ENCODE results near the gene LZTR1. TPM values are rescaled to one million over a fixed set of nuclear protein-coding genes. Genes with fewer than 3 reads are reported as not detected.
A peak's percentile ranks its signal among the peaks of the same experiment; 100 is the strongest.

The LZTR1 gene
- total RNA-seq, 1 donor from 2014 or later: 21.9 TPM

DNA sequence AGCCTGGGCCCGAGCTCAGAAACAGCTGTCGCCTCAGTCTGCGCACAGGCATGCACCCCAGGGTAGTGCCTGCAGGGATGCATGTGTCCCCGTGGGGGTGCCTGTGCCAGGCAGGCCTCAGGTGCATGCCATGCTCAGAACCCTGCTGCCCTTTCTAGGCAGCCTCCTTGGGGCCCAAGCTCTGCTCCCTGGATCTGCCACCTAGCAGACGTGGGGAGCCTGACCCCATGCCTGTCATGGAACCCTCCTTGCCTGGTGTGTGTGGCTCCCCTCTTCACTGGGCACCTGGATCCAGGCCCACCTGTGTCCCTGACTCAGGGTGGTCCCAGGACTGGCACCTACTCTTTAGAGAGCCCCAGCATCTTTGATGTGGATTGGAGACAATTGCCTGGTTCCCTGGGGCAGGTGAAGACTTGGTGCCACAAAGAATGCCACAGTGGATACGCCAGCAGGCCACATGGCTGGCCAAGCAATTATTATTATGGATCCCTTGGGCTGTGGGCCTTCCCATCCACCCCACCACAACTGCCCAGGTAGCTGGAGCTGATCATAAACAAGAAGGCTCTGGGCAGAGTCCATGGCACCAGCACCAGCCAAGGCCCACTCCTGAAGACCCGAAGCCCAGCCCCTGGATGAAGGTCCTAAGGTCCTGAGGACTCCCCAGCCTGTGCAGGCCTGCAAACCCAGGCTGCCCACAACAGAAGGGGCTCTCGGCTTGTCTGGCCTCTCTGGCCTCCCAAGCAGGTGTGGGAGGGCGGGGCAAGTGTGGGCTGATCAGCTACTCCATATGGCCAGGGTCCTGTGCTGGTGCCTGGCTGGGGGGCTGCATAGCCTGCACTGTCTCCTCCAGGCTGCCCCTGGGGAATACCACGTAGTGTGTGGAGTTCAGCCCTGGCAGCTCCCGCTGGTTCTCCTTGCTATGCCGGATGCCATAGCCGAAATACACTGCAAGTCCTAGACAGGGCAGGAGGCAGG, 46.5 kb downstream of the LZTR1 start:
- Mint-ChIP-seq H3K27ac (peak overlapping the region; percentile 89), H3K27me3 (ENCODE audit: insufficient read depth, low read depth) (peaks cover 21% of the 10 kb centered on the region), H3K4me1 (peaks cover 28% of the 10 kb centered on the region), H3K4me3 (no peak overlapping the region), H3K36me3 (no peaks in the 10 kb centered on the region), H3K9me3 (no peaks in the 10 kb centered on the region)
- no peaks in the 10 kb centered on the region for H3K79me2 ChIP-seq (ENCODE audit: low read depth)
- no peak for DNase-seq (ENCODE audit: low spot score)
- H3K9me3 ChIP-seq (ENCODE audit: low read depth): no peaks in the 10 kb centered on the region
- peaks cover 7% of the 10 kb centered on the region for H3F3A ChIP-seq (ENCODE audit: low read depth)
- H3K4me3 ChIP-seq: no peak overlapping the region
- no peaks in the 10 kb centered on the region for H4K20me1 ChIP-seq (ENCODE audit: low read depth)
- H3K36me3 ChIP-seq: no peaks in the 10 kb centered on the region
- TF ChIP-seq EZH2 (IDR thresholded peaks at IDR 0.05): no peak
- TF ChIP-seq CTCF (IDR thresholded peaks at IDR 0.05): no peak
- no peak for TF ChIP-seq EZH2phosphoT487 (IDR thresholded peaks at IDR 0.05)
- H3K27ac ChIP-seq: no peak overlapping the region
- H3K4me2 ChIP-seq: no peak overlapping the region
- H2AFZ ChIP-seq (replicated peaks): no peak overlapping the region
- H3K4me1 ChIP-seq: no peaks in the 10 kb centered on the region
- H3K9ac ChIP-seq: no peak overlapping the region
- H3K27me3 ChIP-seq: peaks cover 35% of the 10 kb centered on the region

DNA sequence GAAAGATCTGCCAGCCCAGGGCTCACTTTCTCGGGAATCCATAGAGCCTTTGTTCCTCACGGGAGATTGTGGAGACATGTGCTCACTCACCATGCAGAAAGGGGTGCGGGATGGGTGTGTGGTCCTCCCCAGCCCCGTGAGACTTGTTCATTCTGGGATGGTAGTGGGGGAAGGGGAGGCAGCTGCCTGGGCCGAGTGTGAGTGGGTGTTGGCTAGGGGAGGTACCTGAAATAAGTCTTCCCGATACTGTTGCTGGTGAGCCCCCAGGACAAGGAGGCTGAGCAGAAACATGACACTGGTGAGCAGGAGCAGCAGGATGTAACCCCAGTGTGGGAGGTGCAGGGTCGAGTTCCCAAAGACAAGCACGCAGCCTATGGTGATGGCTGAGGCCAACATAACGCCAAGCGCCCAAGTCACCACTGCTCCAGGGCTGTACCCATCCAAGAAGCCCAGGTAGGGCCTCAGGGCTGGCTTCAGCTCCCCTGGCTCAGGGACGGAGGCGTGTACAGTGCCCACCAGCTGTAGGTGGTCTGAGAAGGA, 47.5 kb downstream of the LZTR1 start:
- Mint-ChIP-seq H3K9me3 (no peaks in the 10 kb centered on the region), H3K4me3 (peak overlapping the region; percentile 28), H3K27ac (peak overlapping the region; percentile 89), H3K4me1 (peaks cover 28% of the 10 kb centered on the region), H3K36me3 (no peaks in the 10 kb centered on the region), H3K27me3 (ENCODE audit: insufficient read depth, low read depth) (peaks cover 21% of the 10 kb centered on the region)
- Histone ChIP-seq H3F3A (ENCODE audit: low read depth) (peaks cover 7% of the 10 kb centered on the region), H3K4me3 (no peak overlapping the region), H3K27ac (no peak overlapping the region), H2AFZ (replicated peaks) (no peak overlapping the region), H3K36me3 (no peaks in the 10 kb centered on the region), H4K20me1 (ENCODE audit: low read depth) (no peaks in the 10 kb centered on the region), H3K4me1 (no peaks in the 10 kb centered on the region), H3K9ac (no peak overlapping the region), H3K79me2 (ENCODE audit: low read depth) (no peaks in the 10 kb centered on the region), H3K27me3 (peaks cover 44% of the 10 kb centered on the region), H3K9me3 (ENCODE audit: low read depth) (no peaks in the 10 kb centered on the region), H3K4me2 (no peak overlapping the region)
- no peak for DNase-seq (ENCODE audit: low spot score)
- TF ChIP-seq CTCF (IDR thresholded peaks at IDR 0.05): no peak
- no peak for TF ChIP-seq EZH2phosphoT487 (IDR thresholded peaks at IDR 0.05)
- no peak for TF ChIP-seq EZH2 (IDR thresholded peaks at IDR 0.05)

DNA sequence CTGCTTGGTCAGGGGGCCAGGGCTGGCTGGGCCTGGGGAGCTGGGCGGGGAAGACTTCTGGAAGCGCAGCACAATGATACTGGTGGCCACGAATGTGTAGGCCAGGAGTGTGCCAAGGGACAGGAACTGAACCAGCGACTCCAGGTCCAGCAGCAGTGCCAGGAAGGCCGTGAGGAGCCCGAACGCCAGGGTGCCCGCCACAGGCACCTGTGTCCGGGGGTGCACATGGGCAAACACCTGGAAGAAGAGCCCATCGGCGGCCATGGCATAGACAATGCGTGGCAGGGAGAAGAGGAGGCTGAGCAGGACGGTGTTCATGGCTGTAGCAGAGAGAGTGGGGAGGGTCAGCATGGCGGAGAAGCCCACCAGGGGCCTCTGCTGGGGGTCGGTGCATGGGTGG, 47.9 kb downstream of the LZTR1 start:
- no peak overlapping the region for H3K27ac ChIP-seq
- no peak for DNase-seq (ENCODE audit: low spot score)
- peaks cover 28% of the 10 kb centered on the region for H3K4me1 Mint-ChIP-seq
- H3K36me3 ChIP-seq: no peaks in the 10 kb centered on the region
- H3K27me3 ChIP-seq: peaks cover 49% of the 10 kb centered on the region
- peaks cover 7% of the 10 kb centered on the region for H3F3A ChIP-seq (ENCODE audit: low read depth)
- no peaks in the 10 kb centered on the region for H3K9me3 Mint-ChIP-seq
- H4K20me1 ChIP-seq (ENCODE audit: low read depth): no peaks in the 10 kb centered on the region
- H3K4me1 ChIP-seq: no peaks in the 10 kb centered on the region
- no peak overlapping the region for H3K4me3 ChIP-seq
- no peaks in the 10 kb centered on the region for H3K79me2 ChIP-seq (ENCODE audit: low read depth)
- no peaks in the 10 kb centered on the region for H3K9me3 ChIP-seq (ENCODE audit: low read depth)
- no peak overlapping the region for H3K9ac ChIP-seq
- H3K27me3 Mint-ChIP-seq (ENCODE audit: insufficient read depth, low read depth): peaks cover 21% of the 10 kb centered on the region
- TF ChIP-seq CTCF (IDR thresholded peaks at IDR 0.05) (no peak), EZH2phosphoT487 (IDR thresholded peaks at IDR 0.05) (no peak), EZH2 (IDR thresholded peaks at IDR 0.05) (no peak)
- no peak overlapping the region for H3K4me2 ChIP-seq
- no peak overlapping the region for H3K27ac Mint-ChIP-seq
- peak overlapping the region; percentile 17 for H3K4me3 Mint-ChIP-seq
- H3K36me3 Mint-ChIP-seq: no peaks in the 10 kb centered on the region
- H2AFZ ChIP-seq (replicated peaks): no peak overlapping the region
